ENCODE data around the gene NINJ2. TPM values are rescaled to one million over a fixed set of nuclear protein-coding genes. Genes with fewer than 3 reads are reported as not detected.

NINJ2 gene
- total RNA-seq, 2 donors from 2014 or later: 0.78 to 5.6 TPM

DNA sequence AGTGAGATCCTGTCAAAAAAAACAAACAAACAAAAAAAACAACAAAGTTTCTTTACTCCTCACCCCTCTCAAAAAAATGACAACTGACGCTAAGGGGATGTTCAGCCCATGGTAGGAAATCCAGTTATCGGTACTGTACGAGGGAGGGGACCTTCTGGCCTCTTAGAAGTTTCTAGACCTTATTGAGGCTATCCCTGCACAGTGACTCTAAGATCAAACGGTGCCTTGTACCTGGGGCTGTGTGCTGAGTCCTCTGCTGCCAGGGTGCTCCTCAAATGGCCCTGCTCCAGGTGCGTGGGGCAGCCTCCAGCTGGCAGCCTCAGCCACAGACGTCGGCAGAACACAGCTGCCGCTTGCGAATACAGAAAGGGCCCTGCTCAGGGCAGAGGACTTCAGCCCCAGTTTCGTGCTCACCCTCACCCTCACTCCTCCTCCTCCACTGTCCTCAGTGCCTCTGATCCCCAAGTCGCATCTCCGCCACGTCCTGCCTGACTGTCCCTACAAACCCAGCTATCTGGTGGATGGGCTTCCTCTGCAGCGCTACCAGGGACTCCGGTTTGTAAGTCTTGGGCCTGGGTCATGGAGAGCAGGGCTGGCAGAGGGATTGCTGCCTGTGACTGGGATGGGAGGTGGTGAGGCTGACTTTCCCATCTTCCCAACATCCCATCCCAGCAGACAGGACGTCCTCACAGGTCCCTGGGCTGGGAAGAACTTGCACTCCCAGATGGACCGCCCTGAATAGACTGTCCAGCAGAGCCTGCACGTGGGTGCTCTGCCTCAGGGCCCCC is 112.6 kb downstream of the NINJ2 start:
- Histone ChIP-seq H3K27ac (no peak overlapping the region), H3K9me3 (no peaks in the 10 kb centered on the region), H3K4me3 (no peak overlapping the region), H3K36me3 (replicated peaks in 1 of 2; ENCODE audit: insufficient read depth in 1 of 2, low read depth in 2 of 2) (no peaks in the 10 kb centered on the region), H3K4me1 (peaks cover 6% of the 10 kb centered on the region), H3K27me3 (no peaks in the 10 kb centered on the region)
- DNase-seq: no peak
- 71 to 75% methylated on average over 15 to 18 of the region's 18 CpGs for WGBS, 2 donors
- TF ChIP-seq, protein P1, sequence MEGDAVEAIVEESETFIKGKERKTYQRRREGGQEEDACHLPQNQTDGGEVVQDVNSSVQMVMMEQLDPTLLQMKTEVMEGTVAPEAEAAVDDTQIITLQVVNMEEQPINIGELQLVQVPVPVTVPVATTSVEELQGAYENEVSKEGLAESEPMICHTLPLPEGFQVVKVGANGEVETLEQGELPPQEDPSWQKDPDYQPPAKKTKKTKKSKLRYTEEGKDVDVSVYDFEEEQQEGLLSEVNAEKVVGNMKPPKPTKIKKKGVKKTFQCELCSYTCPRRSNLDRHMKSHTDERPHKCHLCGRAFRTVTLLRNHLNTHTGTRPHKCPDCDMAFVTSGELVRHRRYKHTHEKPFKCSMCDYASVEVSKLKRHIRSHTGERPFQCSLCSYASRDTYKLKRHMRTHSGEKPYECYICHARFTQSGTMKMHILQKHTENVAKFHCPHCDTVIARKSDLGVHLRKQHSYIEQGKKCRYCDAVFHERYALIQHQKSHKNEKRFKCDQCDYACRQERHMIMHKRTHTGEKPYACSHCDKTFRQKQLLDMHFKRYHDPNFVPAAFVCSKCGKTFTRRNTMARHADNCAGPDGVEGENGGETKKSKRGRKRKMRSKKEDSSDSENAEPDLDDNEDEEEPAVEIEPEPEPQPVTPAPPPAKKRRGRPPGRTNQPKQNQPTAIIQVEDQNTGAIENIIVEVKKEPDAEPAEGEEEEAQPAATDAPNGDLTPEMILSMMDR (IDR thresholded peaks at IDR 0.05): no peak
- no peak for TF ChIP-seq POLR2A (IDR thresholded peaks at IDR 0.05)
- intact Hi-C loops (cut with DNase I): no loop called here
- ATAC-seq: no peak

GRCh38 chr12:549476-550082 is 113.7 kb downstream of the NINJ2 start:
- Histone ChIP-seq H3K4me3 (no peak overlapping the region), H3K36me3 (replicated peaks in 1 of 2; ENCODE audit: insufficient read depth in 1 of 2, low read depth in 2 of 2) (no peaks in the 10 kb centered on the region), H3K9me3 (no peaks in the 10 kb centered on the region), H3K27ac (no peak overlapping the region), H3K4me1 (peaks cover 6% of the 10 kb centered on the region), H3K27me3 (no peaks in the 10 kb centered on the region)
- no peak for TF ChIP-seq POLR2A (IDR thresholded peaks at IDR 0.05)
- TF ChIP-seq, protein P1 (IDR thresholded peaks at IDR 0.05): no peak
- ATAC-seq (no peak), DNase-seq (no peak)
- WGBS, 2 donors: 85 to 88% methylated on average over 29 of the region's 29 CpGs
- intact Hi-C loops (cut with DNase I): loop anchor here (5.0 kb wide), 2 partner anchors 92 to 107 kb away; partner anchors contain the start of gene B4GALNT3

DNA sequence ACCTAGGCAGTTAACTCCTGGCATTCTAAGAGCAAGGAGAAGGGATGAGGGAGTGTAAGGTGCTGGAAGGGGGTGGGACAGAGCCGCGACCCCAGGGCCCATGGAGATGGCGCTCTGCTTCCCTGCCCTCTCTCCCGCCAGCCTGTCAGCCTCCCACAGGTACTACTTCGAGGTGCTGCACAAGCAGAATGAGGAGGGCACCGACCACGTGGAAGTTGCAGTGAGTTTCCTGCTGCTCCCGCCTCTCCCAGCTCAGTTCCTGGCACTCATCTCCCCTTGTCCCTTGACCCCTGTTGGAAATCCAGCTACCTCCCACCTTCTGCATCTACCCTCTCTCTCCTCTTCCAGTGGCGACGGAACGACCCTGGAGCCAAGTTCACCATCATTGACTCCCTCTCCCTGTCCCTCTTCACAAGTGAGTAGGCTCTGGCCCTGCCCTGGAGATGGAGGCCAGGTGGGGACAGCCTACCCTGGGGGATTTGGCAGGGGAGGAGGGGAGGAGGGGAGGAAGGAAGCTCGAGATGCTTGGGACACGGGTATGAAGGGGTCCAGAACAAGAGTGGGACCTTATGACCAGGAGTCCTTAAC is 115.3 kb downstream of the NINJ2 start:
- Histone ChIP-seq H3K27me3 (no peaks in the 10 kb centered on the region), H3K36me3 (replicated peaks in 1 of 2; ENCODE audit: insufficient read depth in 1 of 2, low read depth in 2 of 2) (no peaks in the 10 kb centered on the region), H3K9me3 (no peaks in the 10 kb centered on the region), H3K4me3 (no peak overlapping the region), H3K27ac (no peak overlapping the region), H3K4me1 (peaks cover 6% of the 10 kb centered on the region)
- TF ChIP-seq, protein P1 (IDR thresholded peaks at IDR 0.05): no peak
- TF ChIP-seq POLR2A (IDR thresholded peaks at IDR 0.05): no peak
- ATAC-seq (no peak), DNase-seq (no peak)
- 50 to 65% methylated on average over 13 of the region's 13 CpGs for WGBS, 2 donors
- intact Hi-C loops (cut with DNase I): loop anchor here (5.0 kb wide), 2 partner anchors 91 to 106 kb away; partner anchors contain the start of gene B4GALNT3

DNA sequence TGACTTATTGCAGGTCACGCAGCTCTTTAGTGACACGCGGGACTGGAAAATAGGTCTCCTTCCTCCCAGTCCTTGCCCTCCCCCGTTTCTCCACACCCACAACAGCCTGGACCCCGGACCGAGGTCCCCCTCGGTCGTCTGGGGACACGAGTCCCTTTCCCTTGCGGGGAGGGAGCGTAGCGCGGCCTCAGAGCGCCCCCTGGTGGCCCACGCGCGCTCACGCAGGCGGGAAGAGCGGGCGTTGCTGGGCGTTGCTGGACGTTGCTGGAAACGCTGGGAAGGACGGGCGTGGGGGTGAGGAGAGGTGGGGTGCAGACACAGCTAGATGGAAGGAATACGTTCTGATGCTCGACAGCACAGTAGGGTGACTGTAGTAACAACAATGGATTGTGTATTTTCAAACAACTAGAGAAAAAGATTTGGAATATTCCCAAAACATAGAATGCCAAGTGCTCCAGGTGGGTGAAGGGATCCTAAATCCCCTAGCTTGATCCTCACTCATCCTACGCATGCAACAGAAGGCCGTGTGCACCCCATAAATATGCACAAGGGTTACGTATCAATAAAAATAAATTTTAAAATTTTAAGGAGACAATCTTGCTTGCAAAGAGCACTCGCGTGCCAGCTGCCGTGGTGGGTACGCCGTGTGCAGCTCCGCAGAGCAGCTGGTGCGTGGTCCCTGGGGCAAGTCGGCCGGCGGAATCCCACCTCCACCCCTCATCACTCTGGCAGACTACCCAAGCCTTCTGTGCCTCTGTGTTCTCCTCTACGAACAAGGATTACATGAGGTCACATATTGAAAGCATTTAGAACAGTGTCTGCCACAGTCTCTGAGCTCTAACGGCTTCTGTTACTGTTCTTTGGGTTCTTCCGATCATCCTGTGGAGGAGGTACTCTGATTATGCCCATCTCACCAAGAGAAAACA is 116.1 kb downstream of the NINJ2 start:
- Histone ChIP-seq H3K9me3 (no peaks in the 10 kb centered on the region), H3K36me3 (replicated peaks in 1 of 2; ENCODE audit: insufficient read depth in 1 of 2, low read depth in 2 of 2) (no peaks in the 10 kb centered on the region), H3K4me3 (no peak overlapping the region), H3K4me1 (peaks cover 6% of the 10 kb centered on the region), H3K27ac (no peak overlapping the region), H3K27me3 (no peaks in the 10 kb centered on the region)
- DNase-seq (peak; percentile 54 to 72 (median 64)), ATAC-seq (peak; percentile 79)
- intact Hi-C loops (cut with DNase I): loop anchor here (5.0 kb wide), 2 partner anchors 90 to 105 kb away; partner anchors contain the start of gene B4GALNT3
- TF ChIP-seq POLR2A (IDR thresholded peaks at IDR 0.05): no peak
- TF ChIP-seq, protein P1 (IDR thresholded peaks at IDR 0.05): peak; percentile 93 to 99 (median 98)
- 24 to 25% methylated on average over 38 to 41 of the region's 44 CpGs for WGBS, 2 donors

All from body of pancreas (tissue), 4 donors.